KMS-11 (cell line): Measurements from ENCODE around the gene IFI27L2.

ENCODE experiments used
- H2AFZ ChIP-seq: fragments of 200-600 bp; sonication (generic); 2 replicates; pipeline ENCODE4 v1.6.1; 2016; ENCODE audit warnings: antibody characterized with exemption, mixed run types, low read depth
- H3K27ac ChIP-seq: fragments of 200-600 bp; sonication (generic); 2 replicates; pipeline ENCODE4 v1.6.1; 2016; ENCODE audit warnings: mild to moderate bottlenecking, mixed run types
- H3K27me3 ChIP-seq: fragments of 200-600 bp; sonication (generic); 2 replicates; pipeline ENCODE4 v1.6.1; 2017; ENCODE audit warnings: mild to moderate bottlenecking, low read depth, mixed run types, moderate library complexity; ENCODE audit not compliant: insufficient read depth
- H3K36me3 ChIP-seq: fragments of 200-600 bp; sonication (generic); 2 replicates; pipeline ENCODE4 v1.6.1; 2017; ENCODE audit warnings: mild to moderate bottlenecking, mixed run types; ENCODE audit not compliant: insufficient read depth
- H3K4me1 ChIP-seq: fragments of 200-600 bp; sonication (generic); 2 replicates; pipeline ENCODE4 v1.6.1; 2016; ENCODE audit warnings: mild to moderate bottlenecking, low read depth, mixed run types; ENCODE audit not compliant: poor library complexity, severe bottlenecking
- H3K4me2 ChIP-seq: fragments of 200-600 bp; sonication (generic); 2 replicates; pipeline ENCODE4 v1.7.0; 2016; ENCODE audit warnings: mild to moderate bottlenecking, mixed run types
- H3K4me3 ChIP-seq: fragments of 200-600 bp; sonication (generic); IDR thresholded peaks from 2 replicates; pipeline ENCODE4 v1.6.1; 2017; ENCODE audit warnings: low read depth, low read length, mixed read lengths; ENCODE audit not compliant: insufficient read depth
- H3K79me2 ChIP-seq: fragments of 200-600 bp; sonication (generic); 2 replicates; pipeline ENCODE4 v1.6.1; 2016; ENCODE audit warnings: low read depth, mixed run types; ENCODE audit not compliant: insufficient read depth
- H3K9ac ChIP-seq: fragments of 200-600 bp; sonication (generic); 2 replicates; pipeline ENCODE4 v1.6.1; 2016; ENCODE audit warnings: mild to moderate bottlenecking, mixed run types
- H4K20me1 ChIP-seq: fragments of 200-600 bp; sonication (generic); 2 replicates; pipeline ENCODE4 v1.6.1; 2016; ENCODE audit warnings: mild to moderate bottlenecking, mixed run types; ENCODE audit not compliant: insufficient read depth
- TF ChIP-seq, protein P1 (sequence below): fragments of 200-600 bp; sonication (generic); conservative IDR thresholded peaks from 2 replicates; pipeline ENCODE4 v1.6.1; 2017; ENCODE audit warnings: low read depth, mild to moderate bottlenecking, antibody characterized with exemption, low read length, moderate library complexity, mixed read lengths

IFI27L2 gene

DNA sequence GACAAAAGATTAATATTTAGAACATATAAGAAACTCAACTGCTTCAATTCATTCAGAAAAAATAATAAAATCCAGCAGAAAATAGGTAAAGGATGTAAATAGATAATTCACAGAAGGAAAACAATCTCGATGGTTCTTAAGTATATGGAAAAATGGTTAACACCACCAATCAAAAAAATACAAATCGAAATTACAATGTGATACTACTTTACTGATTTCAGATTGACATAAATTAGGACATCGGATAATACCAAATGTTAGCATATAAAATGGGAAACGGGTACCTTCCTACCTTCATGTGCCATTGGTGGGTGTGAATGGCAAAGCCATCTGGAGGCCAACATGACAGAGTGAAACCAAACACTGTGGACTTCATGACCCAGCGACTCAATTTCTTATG, 43.1 kb upstream of the IFI27L2 start:
- H3K4me3 ChIP-seq, result no peak overlapping the region
- H3K36me3 ChIP-seq, result no peaks in the 10 kb centered on the region
- peak overlapping the region; percentile 95; the same call in 1 of the 2 replicates for H2AFZ ChIP-seq
- H3K79me2 ChIP-seq, result no peaks in the 10 kb centered on the region
- H3K4me1 ChIP-seq, result no peaks in the 10 kb centered on the region
- H3K27me3 ChIP-seq, result no peaks in the 10 kb centered on the region
- no peak overlapping the region for H3K27ac ChIP-seq
- H3K4me2 ChIP-seq, result no peak overlapping the region
- no peak overlapping the region for H3K9ac ChIP-seq
- TF ChIP-seq, protein P1, sequence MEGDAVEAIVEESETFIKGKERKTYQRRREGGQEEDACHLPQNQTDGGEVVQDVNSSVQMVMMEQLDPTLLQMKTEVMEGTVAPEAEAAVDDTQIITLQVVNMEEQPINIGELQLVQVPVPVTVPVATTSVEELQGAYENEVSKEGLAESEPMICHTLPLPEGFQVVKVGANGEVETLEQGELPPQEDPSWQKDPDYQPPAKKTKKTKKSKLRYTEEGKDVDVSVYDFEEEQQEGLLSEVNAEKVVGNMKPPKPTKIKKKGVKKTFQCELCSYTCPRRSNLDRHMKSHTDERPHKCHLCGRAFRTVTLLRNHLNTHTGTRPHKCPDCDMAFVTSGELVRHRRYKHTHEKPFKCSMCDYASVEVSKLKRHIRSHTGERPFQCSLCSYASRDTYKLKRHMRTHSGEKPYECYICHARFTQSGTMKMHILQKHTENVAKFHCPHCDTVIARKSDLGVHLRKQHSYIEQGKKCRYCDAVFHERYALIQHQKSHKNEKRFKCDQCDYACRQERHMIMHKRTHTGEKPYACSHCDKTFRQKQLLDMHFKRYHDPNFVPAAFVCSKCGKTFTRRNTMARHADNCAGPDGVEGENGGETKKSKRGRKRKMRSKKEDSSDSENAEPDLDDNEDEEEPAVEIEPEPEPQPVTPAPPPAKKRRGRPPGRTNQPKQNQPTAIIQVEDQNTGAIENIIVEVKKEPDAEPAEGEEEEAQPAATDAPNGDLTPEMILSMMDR, result no peak
- no peaks in the 10 kb centered on the region for H4K20me1 ChIP-seq

DNA sequence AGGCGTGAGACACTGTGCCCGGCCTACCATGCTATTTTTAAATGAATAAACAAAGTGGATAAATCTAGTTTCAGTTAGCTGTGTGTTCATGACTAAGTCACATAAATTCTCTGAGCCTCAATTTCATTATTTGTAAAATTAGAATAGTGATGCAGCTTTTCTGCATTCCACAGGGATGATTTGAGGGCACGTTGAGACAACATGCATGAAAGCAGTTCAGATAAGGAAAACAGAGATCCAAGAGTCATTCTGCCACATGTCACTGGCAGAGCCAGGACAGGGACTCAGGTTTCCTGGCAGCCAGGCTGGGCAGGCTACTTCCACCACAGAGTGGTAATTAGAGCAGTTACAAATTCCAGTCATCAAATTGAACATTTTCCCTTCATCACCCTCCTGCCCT, 41.8 kb upstream of the IFI27L2 start:
- Histone ChIP-seq H3K36me3 (no peaks in the 10 kb centered on the region), H3K9ac (no peak overlapping the region), H3K4me1 (no peaks in the 10 kb centered on the region), H3K79me2 (no peaks in the 10 kb centered on the region), H3K27me3 (no peaks in the 10 kb centered on the region), H4K20me1 (no peaks in the 10 kb centered on the region), H3K27ac (no peak overlapping the region), H3K4me2 (no peak overlapping the region), H2AFZ (no peak overlapping the region), H3K4me3 (no peak overlapping the region)
- TF ChIP-seq, protein P1, result no peak

DNA sequence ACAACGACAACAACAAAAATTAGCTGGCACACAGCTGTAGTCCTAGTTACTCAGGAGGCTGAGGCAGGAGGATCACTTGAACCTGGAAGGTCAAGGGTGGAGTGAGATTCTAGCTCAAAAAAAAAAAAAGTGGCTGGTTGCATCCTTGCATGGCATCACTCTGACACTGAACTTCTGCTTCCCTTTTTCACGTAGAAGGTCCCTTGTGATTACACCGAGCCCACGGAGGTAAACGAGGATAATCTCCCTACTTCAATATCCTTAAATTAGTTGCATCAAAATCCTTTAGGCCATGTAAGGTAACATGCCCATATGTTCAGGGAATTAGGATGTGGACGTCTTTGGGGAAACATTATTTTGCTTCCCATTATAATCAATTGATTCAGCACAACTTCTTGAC, 40.7 kb upstream of the IFI27L2 start:
- H3K27ac ChIP-seq, result no peak overlapping the region
- TF ChIP-seq, protein P1, result no peak
- no peaks in the 10 kb centered on the region for H3K36me3 ChIP-seq
- H3K9ac ChIP-seq, result no peak overlapping the region
- no peaks in the 10 kb centered on the region for H3K4me1 ChIP-seq
- no peak overlapping the region for H3K4me3 ChIP-seq
- H3K4me2 ChIP-seq, result no peak overlapping the region
- H3K27me3 ChIP-seq, result no peaks in the 10 kb centered on the region
- H2AFZ ChIP-seq, result no peak overlapping the region
- no peaks in the 10 kb centered on the region for H3K79me2 ChIP-seq
- H4K20me1 ChIP-seq, result no peaks in the 10 kb centered on the region

DNA sequence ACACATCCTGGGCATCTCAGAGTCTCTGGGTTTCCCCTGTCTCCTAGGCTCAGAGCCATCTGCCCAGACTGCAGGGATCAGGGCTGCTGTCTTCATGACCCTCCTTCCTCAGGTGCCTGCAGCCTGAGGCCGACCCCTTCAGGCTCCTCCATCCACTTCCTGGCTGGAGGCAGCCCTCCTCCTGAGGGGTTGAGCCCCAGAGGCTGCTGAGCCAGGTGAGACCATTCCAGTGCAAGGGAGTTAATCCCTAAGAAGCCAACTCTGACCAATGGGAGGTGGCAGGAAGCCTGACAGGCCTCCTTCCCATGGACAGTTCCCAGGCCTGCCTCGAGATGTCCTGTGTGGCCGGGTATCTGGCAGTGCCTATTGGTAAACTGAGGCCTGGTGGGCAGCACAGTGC, 36.3 kb upstream of the IFI27L2 start:
- H3K79me2 ChIP-seq, result no peaks in the 10 kb centered on the region
- no peak overlapping the region for H3K9ac ChIP-seq
- no peaks in the 10 kb centered on the region for H3K4me1 ChIP-seq
- H3K36me3 ChIP-seq, result no peaks in the 10 kb centered on the region
- no peaks in the 10 kb centered on the region for H4K20me1 ChIP-seq
- H3K4me2 ChIP-seq, result no peak overlapping the region
- no peaks in the 10 kb centered on the region for H3K27me3 ChIP-seq
- no peak overlapping the region for H3K27ac ChIP-seq
- H2AFZ ChIP-seq, result no peak overlapping the region
- TF ChIP-seq, protein P1, result no peak
- H3K4me3 ChIP-seq, result no peak overlapping the region
